GM18505 (cell line): ENCODE results near the gene PRSS2.

Experiments
- ATAC-seq: cut with Tn5 transposase; IDR thresholded peaks from one replicate; pipeline ENCODE4 v1.9.1; 2021; ENCODE audit not compliant: unreplicated experiment
- POLR2A ChIP-seq: IDR thresholded peaks from 4 replicates; pipeline ENCODE4 v1.6.1; 2011; ENCODE audit warnings: borderline replicate concordance; ENCODE audit not compliant: insufficient read depth, insufficient read length; ENCODE audit errors: extremely low read depth

The PRSS2 gene

DNA sequence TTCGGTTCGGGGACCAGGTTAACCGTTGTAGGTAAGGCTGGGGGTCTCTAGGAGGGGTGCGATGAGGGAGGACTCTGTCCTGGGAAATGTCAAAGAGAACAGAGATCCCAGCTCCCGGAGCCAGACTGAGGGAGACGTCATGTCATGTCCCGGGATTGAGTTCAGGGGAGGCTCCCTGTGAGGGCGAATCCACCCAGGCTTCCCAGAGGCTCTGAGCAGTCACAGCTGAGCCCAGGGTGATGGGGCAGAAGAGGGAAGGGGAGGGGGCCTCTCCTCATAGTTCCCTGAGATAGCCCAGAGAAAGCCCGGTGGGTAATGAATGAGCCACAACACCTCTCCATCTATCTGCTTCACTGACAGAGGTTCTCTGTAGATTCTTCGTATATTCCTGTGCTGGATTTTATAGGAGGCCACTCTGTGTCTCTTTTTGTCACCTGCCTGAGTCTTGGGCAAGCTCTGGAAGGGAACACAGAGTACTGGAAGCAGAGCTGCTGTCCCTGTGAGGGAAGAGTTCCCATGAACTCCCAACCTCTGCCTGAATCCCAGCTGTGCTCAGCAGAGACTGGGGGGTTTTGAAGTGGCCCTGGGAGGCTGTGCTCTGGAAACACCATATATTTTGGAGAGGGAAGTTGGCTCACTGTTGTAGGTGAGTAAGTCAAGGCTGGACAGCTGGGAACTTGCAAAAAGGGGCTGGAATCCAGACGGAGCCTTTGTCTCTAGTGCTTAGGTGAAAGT, 16.4 kb downstream of the PRSS2 start:
- no peak for ATAC-seq

GRCh38 chr7:142787783-142788182, 17.0 kb downstream of the PRSS2 start:
- TF ChIP-seq POLR2A = no peak
- no peak for ATAC-seq

More for the DNA sequence above, 16.4 kb downstream of the PRSS2 start:
- no peak for TF ChIP-seq POLR2A

GRCh38 chr7:142788303-142789289, 17.8 kb downstream of the PRSS2 start:
- TF ChIP-seq POLR2A = no peak
- no peak for ATAC-seq

DNA sequence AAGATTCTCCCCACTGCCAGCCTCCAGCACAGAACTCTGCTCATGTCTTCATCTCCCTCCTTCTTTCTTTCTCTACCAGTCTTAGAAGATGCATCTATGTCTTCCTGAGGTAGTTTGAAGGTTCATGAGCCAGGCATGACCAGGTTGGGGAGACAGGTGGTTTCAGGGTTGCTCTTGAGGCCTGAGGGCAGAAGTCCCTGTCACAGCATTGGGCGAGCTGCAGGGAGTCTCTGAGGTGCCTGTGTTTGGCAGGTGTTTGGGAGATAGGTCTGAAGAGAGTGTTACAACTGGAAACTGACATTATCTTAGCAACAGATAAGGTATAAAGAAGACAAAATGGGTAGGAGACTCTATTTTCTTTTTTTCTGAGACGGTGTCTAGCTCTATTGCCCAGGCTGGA, 18.7 kb downstream of the PRSS2 start:
- no peak for ATAC-seq
- TF ChIP-seq POLR2A = no peak

GRCh38 chr7:142790056-142790455, 19.3 kb downstream of the PRSS2 start:
- ATAC-seq = no peak
- no peak for TF ChIP-seq POLR2A

DNA sequence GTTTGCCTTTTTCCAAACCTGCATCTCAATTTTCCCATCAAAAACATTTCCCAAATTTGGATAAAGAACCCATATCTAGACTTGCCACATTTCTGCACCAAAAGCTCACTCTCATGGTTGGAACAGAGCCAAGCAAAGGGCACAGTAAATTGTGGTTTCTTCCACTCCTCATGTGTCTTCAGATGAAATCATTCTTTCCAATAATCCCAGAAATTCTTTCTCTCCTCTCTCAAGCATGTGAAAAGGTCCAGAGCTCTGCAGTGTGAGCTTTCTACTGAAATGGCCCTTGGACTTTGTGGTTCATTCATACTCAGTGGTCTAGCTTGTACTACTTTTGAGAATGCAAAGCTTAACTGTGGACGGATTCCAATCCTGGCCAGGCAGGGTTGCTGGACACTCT, 19.8 kb downstream of the PRSS2 start:
- ATAC-seq = no peak
- no peak for TF ChIP-seq POLR2A

GRCh38 chr7:142791502-142791901, 20.7 kb downstream of the PRSS2 start:
- no peak for ATAC-seq
- TF ChIP-seq POLR2A = no peak

GRCh38 chr7:142792129-142792528, 21.4 kb downstream of the PRSS2 start:
- ATAC-seq = no peak

DNA sequence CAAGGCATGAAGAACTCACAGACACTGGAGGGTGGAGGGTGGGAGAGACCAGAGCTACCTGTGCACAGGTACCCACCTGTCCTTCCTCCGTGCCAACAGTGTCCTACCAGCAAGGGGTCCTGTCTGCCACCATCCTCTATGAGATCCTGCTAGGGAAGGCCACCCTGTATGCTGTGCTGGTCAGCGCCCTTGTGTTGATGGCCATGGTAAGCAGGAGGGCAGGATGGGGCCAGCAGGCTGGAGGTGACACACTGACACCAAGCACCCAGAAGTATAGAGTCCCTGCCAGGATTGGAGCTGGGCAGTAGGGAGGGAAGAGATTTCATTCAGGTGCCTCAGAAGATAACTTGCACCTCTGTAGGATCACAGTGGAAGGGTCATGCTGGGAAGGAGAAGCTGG, 21.8 kb downstream of the PRSS2 start:
- TF ChIP-seq POLR2A = no peak
- no peak for ATAC-seq

More at GRCh38 chr7:142792129-142792528, 21.4 kb downstream of the PRSS2 start:
- no peak for TF ChIP-seq POLR2A

DNA sequence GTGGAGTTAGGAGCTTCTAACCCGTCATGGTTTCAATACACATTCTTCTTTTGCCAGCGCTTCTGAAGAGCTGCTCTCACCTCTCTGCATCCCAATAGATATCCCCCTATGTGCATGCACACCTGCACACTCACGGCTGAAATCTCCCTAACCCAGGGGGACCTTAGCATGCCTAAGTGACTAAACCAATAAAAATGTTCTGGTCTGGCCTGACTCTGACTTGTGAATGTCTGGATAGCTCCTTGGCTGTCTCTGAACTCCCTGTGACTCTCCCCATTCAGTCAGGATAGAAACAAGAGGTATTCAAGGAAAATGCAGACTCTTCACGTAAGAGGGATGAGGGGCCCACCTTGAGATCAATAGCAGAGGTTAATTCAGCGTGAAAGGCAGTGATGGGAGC, 22.4 kb downstream of the PRSS2 start:
- TF ChIP-seq POLR2A = no peak
- no peak for ATAC-seq

DNA sequence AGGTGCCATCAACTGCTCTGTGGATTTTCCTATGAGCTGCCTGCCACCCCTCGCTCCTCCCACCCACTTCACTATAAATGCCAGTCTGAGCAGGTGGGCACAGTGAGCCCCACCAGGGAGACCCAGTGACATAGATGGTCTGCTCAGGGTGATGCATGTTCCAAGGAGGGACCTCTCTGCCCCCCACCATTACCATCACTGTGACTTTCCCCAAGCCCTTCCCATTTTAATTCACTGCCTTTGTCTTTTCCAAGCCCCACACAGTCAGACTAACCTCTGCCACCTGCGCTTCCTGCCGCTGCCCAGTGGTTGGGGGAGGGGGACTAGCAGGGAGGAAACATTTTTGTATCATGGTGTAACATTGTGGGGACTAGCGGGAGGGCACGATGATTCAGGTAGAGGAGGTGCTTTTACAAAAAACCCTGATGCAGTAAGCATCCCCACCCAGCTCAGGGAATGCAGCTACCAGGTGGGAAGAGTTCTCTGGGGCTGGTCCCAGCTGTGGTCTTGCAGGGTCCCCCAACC, 24.6 kb downstream of the PRSS2 start:
- TF ChIP-seq POLR2A = no peak
- ATAC-seq = no peak

- no peak for TF ChIP-seq POLR2A
- no peak for ATAC-seq
These were observed 25.3 kb downstream of the PRSS2 start for GRCh38 chr7:142796001-142796500.
